Activated T-cell treated with anti-CD3 and anti-CD28 coated beads for 24 hours (primary cell): ENCODE data around the gene NKG7.

ENCODE experiments used
- DNase-seq: peaks from one replicate; pipeline ENCODE4 v3.0.0-alpha.2; 2020; ENCODE audit warnings: low read depth

Gene NKG7

DNA sequence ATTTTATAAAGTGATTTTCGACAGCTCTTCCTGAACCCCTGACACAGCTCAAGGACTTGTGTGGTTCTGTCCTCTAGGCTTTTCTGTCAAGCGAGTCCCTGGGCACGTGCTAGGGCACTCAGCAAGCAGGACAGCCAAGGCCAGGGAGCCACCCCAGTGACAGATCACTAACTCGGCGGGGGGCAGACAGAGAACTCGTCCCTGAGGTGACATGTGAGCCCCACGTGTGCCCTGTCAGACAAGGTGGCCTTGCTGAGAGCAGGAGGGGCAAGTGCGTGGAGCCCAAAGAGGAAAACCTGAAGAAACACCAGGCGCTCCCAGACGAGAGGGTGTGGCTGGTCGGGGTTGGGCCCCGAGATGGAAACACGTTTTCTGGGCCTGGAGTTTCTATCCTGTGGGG lies 11.2 kb downstream of the NKG7 start:
- no peak for DNase-seq

DNA sequence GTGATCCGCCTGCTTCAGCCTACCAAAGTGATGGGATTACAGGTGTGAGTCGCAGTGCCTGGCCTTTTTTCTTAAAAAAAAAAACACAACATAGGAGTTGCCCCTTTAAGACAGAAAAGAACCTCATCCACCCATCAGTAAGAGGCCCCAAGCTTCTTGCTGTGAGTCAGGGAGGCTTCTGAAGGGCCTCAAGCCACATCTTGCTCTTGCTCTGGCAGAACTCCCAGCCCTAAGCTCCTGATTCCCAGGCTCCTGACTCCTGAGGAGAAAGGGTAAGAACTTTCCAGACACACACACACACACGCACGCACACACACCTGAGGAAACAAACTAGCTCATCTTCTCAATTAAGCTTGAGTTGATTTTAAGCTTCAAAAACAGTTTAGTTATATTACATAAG lies 13.2 kb downstream of the NKG7 start:
- no peak for DNase-seq

DNA sequence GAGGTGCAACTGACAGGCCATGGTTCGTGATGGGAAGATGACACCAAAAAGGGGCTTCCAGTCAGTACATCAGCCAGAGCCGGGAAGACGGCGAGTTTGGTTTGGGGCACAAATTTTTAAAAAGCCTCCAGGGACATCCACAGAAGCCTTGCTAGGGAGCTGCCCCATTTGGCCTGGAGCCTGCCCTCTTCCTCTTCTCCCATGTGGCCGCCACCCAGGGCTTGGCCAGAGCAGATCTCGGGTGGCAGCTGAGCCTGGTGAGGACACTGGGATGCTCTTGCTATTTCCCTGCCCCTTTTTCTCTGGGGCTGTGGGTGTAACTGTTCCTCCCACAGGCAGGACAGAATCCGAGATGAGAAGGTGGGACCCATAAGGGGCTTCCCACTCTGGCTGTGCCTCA lies 14.5 kb downstream of the NKG7 start:
- no peak for DNase-seq

DNA sequence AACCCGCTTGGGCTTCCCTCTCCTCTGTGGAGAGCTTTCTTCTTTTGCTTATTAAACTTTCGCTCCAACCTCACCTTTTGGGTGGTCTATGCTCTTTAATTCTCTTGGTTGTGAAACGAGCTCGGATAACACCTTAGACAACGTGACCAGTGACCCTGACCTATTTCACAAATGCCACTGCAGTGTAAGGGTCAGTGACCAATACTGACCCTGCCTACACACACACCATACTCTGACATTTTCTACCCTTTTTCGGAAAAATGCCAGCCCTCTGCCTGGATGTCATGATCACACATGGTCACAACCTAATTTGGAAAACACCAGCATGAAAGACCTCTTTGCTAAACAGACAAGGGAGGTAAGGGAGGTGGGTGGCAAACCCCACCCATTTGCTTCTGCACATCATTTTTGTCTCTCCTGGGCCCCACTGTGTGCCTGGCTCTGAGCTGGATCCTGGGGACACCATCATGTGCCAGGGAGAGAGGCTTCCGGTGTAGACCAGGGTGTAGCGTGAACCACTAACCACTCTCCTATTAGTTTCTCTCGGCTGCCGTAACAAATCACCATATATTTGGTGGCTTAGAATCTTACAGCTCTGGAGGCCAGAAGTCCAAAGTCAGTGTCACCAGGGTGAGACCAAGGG lies 16.2 kb downstream of the NKG7 start:
- no peak for DNase-seq

DNA sequence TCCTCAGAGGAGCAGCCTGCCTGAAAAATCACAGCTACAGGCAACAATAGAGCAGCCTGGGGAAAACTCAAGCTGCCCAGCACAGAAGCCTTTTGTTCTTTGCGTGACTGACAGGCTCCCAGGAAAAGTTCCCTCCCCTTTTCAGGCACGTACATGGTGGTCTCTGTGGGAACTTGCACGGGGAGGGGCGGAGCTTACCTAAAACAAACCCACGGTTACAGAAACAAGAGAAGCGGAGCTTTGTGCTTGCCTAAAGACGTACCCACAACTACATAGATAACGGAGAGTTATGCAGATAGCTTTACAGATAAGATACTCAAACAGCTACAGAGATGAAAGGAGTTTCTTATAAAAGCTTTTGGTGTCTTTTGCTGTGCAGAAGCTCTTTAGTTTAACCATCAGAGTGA lies 17.7 kb downstream of the NKG7 start:
- no peak for DNase-seq

DNA sequence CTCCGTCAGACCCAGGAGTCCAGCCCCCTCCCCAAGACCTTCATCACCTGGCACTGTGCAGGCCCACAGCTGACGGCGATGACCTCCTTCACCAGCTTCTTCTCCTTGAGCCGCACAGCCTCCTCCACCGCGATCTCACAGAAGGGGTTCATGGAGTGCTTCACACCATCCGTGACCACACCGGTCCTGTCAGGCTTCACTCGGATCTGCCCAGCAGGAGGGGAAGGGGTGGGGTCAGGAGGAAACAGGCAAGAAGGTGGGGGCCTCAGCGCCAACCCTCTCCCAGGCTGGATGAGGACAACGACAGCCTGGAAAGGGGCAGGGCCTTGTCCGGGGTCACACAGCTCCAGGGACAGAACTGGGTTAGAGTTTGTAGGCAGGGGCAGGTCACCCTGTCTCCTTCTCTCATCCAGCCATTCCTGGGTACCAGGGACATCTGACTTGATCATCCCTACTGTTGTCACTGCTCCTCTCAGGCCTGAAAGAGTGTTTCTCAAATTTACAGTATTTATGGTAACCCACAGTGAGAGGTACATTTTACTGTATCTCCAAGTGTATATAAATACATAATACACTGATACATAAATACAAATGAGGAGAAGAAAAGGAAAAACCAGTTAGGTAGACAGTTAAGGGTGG lies 18.2 kb downstream of the NKG7 start:
- DNase-seq: no peak

DNA sequence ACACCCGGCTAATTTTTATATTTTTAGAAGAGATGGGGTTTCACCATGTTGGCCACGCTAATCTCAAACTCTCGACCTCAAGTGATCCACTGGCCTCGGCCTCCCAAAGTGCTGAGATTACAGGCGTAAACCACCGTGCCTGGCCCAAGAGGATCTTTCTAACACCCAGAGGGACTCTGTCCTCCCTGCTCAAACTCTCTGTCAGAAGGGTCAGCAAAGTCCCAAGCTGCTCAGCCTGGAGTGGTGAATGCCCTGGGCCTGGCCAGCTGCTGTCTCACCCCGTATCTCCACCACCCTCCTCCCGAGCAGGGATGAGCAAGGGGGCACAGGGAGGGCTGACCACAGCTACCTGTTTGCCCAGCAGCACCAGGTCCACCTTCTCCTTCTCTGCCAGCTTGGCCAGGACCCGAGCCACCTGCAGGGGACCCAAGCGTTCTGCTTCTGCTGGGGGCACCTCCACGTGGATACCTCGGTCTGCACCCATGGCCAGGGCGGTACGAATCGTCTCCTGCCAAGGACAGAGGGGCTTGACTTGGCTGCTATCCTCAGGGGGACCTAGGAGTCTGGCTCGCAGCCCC lies 19.6 kb downstream of the NKG7 start:
- DNase-seq: no peak

DNA sequence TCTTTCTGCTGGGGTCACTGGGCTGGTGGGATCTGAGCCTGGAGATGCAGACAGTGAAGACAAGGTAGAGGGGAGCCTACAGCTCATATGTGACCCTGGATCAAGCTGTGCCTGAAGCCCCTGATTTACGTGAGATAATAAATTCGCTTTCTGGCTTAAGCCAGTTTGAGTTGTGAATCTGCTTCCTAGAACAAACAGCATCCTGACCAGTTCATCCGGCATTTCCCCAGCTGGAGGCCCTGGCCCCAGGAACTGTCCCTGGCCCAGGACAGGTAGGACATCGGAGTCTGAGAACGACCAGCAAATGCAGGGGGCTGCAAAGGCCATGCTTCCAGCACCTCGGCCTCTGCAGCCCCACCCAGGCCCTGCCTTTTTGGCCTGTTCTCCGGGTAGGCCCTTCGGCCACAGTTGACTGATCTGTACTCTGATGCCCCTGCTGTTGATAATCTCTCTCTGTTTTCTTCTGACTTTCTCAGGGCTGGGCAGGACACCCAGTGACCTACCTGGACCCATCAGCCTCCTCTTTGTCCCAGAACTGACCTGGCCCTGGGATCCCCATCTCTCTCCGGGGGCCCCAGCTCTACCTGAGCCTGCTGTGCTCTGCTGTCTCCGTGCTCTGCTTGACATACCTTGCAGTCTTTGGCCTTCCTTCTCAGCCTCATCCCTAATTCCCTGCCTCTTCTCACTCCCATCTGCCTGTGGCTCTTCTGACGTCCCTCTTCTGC lies 21.0 kb downstream of the NKG7 start:
- no peak for DNase-seq

DNA sequence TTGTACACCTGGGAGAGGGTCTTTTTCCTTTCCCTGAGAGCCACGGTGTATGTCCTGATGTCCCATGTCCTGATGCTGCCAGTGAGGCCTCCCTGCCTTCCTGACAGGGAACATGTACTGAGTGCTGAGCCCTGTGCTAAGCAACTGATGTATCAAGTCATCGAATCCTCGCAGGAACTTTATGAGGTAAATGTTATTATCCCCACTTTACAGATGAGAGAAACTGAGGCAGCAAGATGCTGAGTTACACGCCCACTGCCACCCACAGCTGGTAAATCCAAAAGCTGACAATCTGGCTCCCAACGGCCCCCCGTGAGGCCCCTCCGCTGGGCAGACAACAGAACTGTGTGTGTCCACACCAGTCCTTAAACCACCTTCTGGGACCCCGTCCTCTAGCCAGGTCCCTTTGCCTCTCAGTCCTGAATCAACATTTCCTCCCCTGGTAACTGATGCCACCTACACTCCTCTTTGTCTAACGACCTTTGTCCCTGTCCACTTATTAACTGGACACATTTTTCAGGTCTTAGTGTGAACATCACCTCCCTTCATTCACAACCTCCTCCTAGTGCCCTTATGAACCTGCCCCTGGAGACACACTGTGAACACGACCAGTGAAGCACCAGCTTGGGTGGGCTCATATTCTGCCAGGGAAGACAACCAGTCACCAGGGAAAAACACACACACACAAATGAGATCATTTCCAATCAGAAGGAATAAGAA lies 25.1 kb downstream of the NKG7 start:
- DNase-seq: no peak

DNA sequence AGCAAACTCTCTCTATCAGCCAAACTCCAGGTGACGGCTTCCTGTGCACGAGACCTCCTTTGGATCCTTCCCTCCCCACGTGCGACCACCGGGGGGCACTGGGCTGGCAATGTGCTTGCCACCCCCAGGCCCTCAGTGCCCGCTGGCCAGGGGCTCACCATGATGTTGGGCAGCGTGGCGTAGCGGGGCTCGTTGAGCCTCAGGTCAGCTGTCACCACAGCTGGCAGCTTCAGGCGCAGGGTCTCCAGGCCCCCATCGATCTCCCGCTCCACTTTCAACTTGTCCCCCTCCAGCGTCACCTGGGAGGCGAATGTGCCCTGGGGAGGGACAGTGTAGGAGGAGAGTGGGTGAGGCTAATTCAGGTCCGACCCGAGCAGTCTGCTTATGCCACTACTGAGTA lies 25.7 kb downstream of the NKG7 start:
- DNase-seq: no peak

DNA sequence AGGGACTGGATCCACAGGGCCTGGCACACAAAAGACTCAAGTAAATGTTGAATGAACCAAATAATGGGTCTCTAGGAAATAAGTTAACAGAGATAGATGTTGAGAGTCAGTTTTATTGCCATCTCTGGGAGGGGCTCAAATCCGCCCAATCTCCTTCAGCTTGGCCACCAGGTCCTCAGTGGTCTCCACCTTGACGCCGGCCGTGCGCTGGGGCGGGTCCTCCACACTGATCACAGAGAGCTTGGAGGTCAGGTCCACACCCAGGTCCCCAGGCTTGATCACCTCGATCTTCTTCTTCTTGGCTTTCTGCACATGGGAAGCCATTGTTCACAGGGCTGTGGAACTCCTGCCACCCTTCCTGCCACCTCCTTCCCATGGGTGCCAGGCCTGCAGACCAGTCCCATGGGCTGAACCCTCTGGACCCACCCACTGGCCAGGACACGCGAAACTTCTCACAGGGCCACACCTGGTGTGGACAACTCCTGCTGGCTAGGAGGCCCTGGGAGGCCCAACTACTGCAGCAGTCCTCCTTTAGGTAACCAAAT lies 27.3 kb downstream of the NKG7 start:
- no peak for DNase-seq

DNA sequence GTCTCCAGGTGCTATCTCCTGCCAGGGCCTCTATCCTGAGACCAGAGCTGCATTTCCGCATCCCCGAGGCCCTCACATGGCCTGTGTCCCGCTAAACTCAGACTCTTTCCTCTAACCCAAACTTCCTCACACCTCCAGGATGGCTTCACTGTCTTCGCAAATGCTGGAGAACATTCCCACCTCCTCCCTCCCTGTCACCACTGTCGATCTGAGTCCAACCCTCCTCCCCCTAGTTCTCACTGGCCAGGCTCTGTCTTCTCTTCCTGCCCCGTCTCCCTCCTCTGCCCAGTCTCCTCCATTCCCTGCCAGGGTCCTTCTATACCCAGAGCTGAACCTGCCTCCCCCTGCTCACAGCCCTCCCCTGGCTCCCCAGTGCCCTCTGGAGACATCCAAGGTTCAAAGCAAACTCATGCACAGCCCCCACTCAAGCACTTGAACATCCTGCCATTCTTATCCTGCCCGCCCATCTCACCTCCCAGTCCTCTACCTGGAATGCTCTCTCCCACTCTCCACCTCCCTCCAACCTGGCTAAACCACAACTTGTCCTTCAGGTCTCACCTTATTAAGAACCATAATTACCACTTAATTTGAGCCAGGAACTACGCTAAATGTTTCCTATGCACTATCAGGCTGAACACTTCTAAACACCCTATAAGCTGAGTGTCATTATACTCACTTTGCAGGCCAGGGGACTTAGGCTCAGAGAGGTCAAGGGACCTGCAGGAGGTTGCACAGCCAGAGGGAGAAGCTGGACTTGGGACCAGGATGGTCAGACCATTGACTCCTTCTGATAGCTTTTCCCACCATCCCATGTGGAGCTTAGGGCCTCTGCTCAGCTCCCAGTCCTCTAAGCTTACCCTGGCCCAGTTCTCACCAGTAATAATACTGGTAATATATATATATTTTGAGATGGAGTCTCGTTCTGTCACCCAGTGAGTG lies 29.6 kb downstream of the NKG7 start:
- DNase-seq: no peak

DNA sequence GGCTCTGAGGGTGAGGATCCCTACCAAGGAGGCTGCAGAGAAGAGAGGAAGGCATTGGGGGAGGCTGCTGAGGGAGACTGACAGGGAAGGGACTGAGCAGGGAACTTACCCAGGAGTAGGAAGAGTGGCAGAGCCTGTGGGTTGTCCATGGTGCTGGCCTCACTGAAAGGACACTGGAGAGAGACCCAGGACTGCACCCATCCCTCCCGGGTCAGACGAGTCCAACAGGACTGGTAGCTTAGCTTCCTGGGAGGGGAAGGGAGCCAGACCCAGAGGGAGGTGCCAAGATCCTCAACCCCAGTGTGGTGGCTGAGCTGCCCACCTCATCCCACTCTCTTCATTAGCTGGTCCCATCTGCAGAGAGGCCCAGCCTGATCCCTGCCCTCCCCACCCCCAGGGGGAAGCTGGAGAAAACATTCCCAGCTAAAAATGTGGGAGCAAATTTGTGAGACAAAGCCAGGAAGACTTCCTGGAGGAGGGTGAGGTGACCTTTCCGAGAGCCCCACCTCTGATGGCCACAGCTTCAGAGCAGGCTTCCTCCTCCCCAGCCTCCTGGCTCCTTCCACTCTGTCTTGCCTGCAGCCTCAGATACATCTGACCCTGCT lies 30.4 kb downstream of the NKG7 start, which contains the start of gene VSIG10L:
Gene VSIG10L (minus strand): TSS at position 164 of the 605 bp plus-strand sequence. CDS start 15 bp downstream, at position 149.
- no peak for DNase-seq

DNA sequence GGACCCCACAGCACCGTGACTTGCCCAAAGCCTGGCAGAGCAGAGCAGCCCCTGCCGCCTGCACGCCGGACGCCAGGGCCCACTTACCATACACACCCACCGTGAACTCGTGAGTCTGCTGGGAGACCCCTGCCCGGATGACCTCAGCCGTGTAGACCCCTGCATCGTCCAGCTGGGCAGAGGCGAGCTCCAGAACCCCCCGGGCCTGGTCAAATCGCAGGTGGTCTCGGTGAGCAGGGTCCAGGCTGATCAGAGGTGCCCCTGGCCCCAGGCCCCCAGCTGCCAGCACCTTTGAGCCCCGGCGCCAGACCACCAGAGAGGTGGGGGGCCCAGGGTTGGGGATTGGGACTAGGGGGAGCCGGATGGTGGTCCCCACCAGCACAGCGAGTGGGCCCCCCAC lies 31.4 kb downstream of the NKG7 start:
- no peak for DNase-seq

DNA sequence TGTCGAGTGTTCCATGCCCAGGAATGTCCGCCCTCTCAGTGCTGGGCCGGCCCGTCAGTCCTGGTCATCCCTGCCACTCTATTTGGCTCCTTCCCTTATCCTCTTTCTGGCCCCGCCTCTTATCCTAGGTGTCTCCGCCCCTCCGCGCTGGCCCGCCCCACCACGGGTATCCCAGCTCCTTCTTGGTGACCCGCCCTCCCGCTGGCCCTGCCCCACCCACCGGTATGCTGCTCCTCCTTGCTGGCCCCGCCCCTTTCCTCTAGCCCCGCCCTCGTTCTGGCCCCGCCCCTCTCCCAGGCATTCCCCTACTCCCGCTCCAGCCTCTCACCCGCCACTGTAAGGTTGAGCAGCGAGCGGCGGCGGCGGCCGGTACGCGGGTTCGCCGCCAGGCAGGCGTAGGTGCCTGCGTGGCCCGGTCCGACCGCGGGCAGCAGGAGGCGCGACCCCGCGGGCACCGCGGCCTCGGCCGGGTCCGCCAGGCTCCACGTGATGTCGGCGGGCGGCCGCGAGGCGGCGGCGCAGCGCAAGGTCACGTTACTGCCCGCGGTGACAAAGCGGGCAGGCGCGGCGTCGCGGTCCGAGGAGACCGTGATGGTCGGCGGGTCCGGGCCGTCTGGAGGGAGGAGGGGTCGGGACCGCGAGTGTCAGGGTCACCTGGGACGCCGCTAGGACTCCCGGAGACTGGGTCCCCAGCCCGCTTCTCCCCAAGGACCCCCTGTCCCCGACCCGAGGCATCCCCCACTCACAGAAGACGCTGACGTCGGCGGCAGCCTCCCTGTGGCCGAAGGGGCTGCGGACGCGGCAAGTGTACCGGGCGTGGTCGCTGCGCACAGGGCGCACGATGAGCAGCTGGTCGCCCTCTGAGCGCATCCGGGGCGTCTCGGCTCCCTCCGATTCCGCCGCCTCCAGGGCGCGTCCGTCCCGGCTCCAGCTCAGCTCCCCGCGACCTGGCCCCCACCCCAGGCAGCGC lies 32.5 kb downstream of the NKG7 start:
- DNase-seq: peak; percentile 93

DNA sequence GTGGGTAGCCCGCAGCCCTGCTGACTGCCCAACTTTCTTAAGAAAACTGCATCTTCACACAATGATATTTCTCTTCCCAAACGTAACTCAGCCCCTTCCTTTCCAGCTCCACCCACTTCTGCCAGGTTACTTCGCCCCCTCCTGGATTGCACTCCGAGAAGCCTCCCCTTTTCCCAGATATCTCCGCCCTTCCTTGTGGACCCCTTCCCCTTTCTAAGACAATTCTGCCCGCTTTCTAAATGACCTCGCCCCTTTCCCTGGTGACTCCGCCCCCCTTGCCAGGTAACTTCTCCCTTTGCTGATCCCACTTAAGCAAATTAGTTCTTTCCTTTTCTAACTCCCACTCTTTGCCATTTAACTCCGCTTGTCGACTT lies 33.2 kb downstream of the NKG7 start:
- no peak for DNase-seq

DNA sequence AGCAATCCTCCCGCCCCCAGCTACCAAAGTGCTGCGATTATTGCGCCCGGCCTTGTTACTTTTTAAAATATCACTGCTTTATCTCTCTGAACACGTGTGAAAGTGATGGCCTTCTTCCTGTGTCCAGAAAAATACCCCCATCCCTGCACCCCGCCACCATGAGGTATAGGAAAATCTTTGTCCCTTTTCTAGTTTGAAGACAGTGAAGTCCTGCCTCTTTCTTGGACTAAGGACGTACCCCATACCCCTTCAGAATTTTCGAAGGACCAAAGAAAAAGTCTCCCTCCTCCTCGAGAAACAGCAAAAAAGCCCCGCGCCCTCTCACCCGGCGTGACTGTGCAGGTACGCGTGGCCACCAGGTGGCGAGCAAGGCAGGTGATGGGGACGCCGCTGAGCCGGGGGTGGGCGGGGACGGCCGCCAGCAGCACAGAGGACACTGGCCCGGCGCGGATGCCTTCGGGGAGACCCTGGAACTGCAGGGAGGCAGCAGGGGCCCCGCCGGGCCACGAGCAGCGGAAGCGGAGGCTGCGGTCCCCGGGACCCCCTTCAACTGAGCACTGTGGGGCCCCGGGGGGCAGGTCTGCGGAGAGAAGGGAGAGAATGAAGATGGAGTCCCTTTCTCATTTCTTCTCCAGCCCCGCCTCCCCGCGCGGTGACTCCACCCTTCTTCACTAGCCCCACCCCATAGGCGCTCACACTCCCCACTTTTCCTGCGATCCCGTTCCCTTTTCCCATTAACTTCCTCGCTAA lies 33.7 kb downstream of the NKG7 start:
- peak; percentile 82 for DNase-seq

DNA sequence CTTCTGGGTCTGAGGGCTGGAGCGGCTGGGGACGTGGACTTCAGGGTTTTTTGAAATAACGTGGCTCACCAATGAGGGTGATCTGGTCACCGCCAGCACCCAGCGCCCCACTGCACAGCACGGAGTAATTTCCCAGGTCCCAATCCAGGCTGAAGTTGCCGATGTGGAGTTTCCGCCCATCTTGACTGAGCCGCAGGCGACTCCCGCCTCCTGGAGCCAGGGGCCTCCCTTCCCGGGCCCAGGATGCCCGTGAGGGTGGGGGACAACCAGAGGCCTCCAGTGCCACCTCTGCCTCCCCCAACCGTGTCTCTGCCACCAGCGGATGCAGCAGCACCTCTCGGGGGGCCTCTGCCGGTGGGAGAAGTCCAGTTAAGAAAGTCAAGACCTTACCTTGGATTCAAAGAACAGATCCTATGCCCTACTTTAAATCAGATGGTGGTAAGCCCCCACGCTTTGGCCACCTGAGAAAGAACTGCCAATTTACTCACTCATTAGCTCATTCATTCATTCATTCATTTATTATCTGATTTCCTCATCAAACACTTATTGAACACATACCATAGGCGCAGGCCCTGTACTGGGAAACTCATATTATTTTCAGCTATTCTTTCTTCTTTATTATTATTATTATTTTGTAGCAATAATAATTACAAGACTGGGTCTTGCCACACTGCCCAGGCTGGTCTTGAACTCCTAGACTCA lies 34.4 kb downstream of the NKG7 start:
- no peak for DNase-seq
